GM13976 (cell line): ENCODE measurements around the gene MCMBP.
A peak's percentile ranks its signal among the peaks of the same experiment; 100 is the strongest.
"Not testable (repeated sequence)": the region's sequence is repeated elsewhere in the genome, so short reads cannot be mapped to it uniquely, and the experiment has no call there.

Experiments
- DNase-seq: peaks from one replicate; pipeline ENCODE4 v3.0.0; 2012; ENCODE audit warnings: low spot score
- CTCF ChIP-seq: IDR thresholded peaks from 2 replicates; pipeline ENCODE4 v1.5.1; 2012; ENCODE audit warnings: borderline replicate concordance, mild to moderate bottlenecking; ENCODE audit not compliant: insufficient read depth; ENCODE audit errors: extremely low read depth, missing control alignments, control extremely low read depth
- in situ Hi-C: fragments of 300-500 bp; cut with MboI; formaldehyde crosslinking; loops from one replicate; pipeline ENCODE4 v1.12.0; 2022; ENCODE audit warnings: low sequenced_read_pairs, mixed read lengths, inconsistent platforms; ENCODE audit not compliant: unreplicated experiment

MCMBP gene

DNA sequence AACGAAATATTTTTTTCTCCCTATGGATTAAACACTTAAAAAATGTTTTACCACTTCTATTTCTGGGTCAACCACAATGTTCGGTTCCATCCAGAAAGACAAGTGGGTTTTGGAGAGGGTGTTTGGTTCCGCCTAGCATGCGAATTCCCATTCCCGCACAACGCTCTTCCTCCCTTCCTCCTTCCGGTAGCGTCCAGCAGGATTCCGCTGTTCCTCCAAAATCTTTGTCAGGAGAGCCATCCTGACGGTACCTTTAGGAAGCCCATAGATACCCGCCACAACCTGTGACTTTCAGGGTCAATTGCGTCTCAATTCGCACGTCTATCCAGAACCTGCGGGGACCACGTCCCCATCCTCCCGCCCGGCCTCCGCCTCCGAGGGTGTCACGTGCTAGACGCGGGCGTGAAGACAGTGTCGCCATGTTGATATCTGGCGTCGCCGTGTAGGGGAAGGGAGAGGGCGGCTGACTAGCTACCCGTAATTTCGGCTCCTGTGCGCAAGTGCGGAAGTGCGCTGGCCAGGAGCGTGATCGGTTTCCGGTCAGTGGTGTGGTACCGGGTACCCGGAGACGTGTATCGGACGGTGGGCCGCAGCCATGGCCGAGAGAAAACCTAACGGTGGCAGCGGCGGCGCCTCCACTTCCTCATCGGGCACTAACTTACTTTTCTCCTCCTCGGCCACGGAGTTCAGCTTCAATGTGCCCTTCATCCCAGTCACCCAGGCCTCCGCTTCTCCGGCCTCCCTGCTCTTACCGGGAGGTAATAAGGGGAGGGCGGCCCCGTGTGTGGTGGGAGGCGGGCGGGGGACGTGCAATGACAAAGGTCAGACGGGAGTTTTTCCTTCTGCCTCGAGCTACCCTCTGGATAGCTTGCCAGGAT is 19.8 kb upstream of the MCMBP start, which contains the start of gene SEC23IP:
SEC23IP (plus strand) TSS at position 543 of the 878 bp plus-strand sequence; CDS start at position 596, 53 bp downstream.
- TF ChIP-seq CTCF = no peak
- in situ Hi-C loops = no loop called here
- peak; percentile 93 for DNase-seq

DNA sequence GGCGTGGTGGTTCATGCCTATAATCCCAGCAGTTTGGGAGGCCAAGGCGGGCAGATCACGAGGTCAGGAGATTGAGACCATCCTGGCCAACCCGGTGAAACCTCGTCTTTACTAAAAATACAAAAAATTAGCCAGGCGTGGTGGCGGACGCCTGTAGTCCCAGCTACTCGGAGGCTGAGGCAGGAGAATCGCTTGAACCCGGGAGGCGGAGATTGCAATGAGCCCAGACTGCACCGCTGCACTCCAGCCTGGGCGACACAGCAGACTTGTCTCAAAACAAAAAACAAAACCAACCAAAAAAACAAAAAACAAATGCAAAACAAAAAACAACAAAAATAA is 19.2 kb upstream of the MCMBP start:
- DNase-seq, in situ Hi-C loops: not testable (repeated sequence)

GRCh38 chr10:119890307-119890706 is 17.7 kb upstream of the MCMBP start:
- in situ Hi-C loops, DNase-seq: not testable (repeated sequence)

GRCh38 chr10:119889201-119889600 is 16.6 kb upstream of the MCMBP start:
- in situ Hi-C loops, DNase-seq: not testable (repeated sequence)

- DNase-seq, in situ Hi-C loops: not testable (repeated sequence)
Observed at GRCh38 chr10:119888715-119889114, 16.1 kb upstream of the MCMBP start.

DNA sequence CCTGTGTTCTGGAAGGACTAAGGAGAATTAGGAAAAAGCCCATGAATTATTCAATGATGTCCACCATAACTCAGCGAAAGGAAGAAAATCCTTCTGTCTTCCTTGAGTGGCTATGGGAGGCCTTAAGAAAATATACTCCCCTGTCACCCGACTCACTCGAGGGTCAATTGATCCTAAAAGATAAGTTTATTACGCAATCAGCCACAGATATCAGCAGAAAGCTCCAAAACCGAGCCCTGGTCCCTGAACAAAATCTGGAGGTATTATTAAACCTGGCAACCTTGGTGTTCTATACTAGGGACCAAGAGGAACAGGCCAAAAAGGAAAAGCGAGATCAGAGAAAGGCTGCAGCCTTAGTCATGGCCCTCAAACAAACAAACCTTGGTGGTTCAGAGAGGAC is 13.4 kb upstream of the MCMBP start:
- in situ Hi-C loops, DNase-seq: not testable (repeated sequence)

GRCh38 chr10:119883901-119884611 is 11.4 kb upstream of the MCMBP start:
- in situ Hi-C loops, DNase-seq: not testable (repeated sequence)

DNA sequence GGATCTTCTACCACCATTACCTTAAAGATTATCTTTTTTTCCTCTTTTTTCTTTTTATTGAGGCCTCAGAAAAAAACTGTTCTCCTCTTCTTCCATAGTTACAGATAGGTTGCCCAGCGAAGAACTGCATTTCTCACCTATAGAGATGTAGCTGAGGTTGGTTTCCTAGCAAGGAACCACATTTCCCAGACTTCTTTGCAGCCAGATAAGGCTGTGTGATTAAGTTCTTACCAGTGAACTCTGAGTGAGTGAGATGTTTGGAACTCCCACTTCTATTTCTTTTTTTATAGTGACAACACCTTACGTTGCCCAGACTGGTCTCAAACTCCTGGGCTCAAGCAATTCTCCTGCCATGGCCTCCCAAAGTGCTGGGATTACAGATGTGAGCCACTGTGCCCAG is 5.9 kb upstream of the MCMBP start:
- DNase-seq = no peak
- no peak for TF ChIP-seq CTCF
- in situ Hi-C loops = no loop called here

GRCh38 chr10:119872860-119873681 is 428 bp upstream of the MCMBP start:
- peak; percentile 91 for DNase-seq
- TF ChIP-seq CTCF = no peak
- in situ Hi-C loops = no loop called here
